K562 (cell line): ENCODE results near the gene ATF3. TPM values are rescaled to one million over a fixed set of nuclear protein-coding genes. Genes with fewer than 3 reads are reported as not detected.
A peak's percentile ranks its signal among the peaks of the same experiment; 100 is the strongest.

Source experiments
- ATAC-seq: fragments of 200-7000 bp; cut with Tn5 transposase; 3 replicates; pipeline ENCODE4 v1.9.1; 2020; ENCODE audit warnings: moderate library complexity
- BruUV-seq: library from RNA; stranded (reverse); fragments of 400-500 nt; replicated peaks from 2 replicates; lab custom pipeline; 2021; lab: Mats Ljungman, UMichigan
- CTCF ChIA-PET: fragments of 300-600 bp; formaldehyde crosslinking; extraction: SDS; loops from one replicate; lab custom pipeline; 2021; ENCODE audit warnings: low intra/inter-chr PET ratio; lab: Yijun Ruan, JAX
- POLR2A ChIA-PET: fragments of 300-600, 350-650 bp; sonication (Branson Sonifier 250); formaldehyde crosslinking; extraction: SDS; loops from one replicate; lab custom pipeline; 2021; ENCODE audit warnings: antibody characterized with exemption, inconsistent platforms; lab: Yijun Ruan, JAX
- DNase-seq, 4 experiments: peaks; one replicate each; pipeline versions ENCODE4 v3.0.0 to v3.0.0-alpha.2; 2011 to 2018; ENCODE audit warnings: low spot score in 3 of 4, mixed read lengths in 3 of 4; ENCODE audit errors: extremely low read depth in 1 of 4
- FAIRE-seq: peaks from 2 replicates; lab custom pipeline; 2011; peaks lifted over from hg19 to GRCh38; lab: Jason Lieb, UNC
- H2AFZ ChIP-seq: 2 replicates; pipeline ENCODE4 v1.6.0; 2011; ENCODE audit warnings: low read depth, low read length, control low read depth, inconsistent platforms
- H3K27ac ChIP-seq: fragments of 200-600 bp; 3 replicates; pipeline ENCODE4 v1.8.0; 2011; ENCODE audit warnings: low read depth, mild to moderate bottlenecking, control low read depth, inconsistent platforms, low read length, moderate library complexity, mixed read lengths; ENCODE audit errors: extremely low read depth
- H3K27me3 ChIP-seq, 2 experiments: fragments of 300-600 bp in 1 of 2; 2 replicates in 1 of 2; 3 replicates in 1 of 2; pipeline versions ENCODE4 v1.6.0 to v1.8.0; 2011; ENCODE audit warnings: inconsistent platforms in 2 of 2, low read length in 2 of 2, mild to moderate bottlenecking in 1 of 2, mixed read lengths in 1 of 2, moderate library complexity in 1 of 2; ENCODE audit not compliant: control insufficient read depth in 2 of 2, insufficient read depth in 2 of 2
- H3K36me3 ChIP-seq: fragments of 300-600 bp; 3 replicates; pipeline ENCODE4 v1.8.0; 2011; ENCODE audit warnings: mild to moderate bottlenecking, low read length, inconsistent platforms; ENCODE audit not compliant: control insufficient read depth, insufficient read depth
- H3K4me1 ChIP-seq, 2 experiments: fragments of 200-600 bp in 1 of 2; replicated peaks in 1 of 2; 2 replicates in 1 of 2; 3 replicates in 1 of 2; pipeline versions ENCODE4 v1.5.1 to v1.8.0; 2011; ENCODE audit warnings: inconsistent platforms in 2 of 2, low read length in 2 of 2, mild to moderate bottlenecking in 1 of 2, mixed read lengths in 1 of 2, moderate library complexity in 1 of 2; ENCODE audit not compliant: control insufficient read depth in 2 of 2, insufficient read depth in 2 of 2
- H3K4me2 ChIP-seq: 2 replicates; pipeline ENCODE4 v1.6.1; 2011; ENCODE audit warnings: low read length, control low read depth, inconsistent platforms, mixed read lengths; ENCODE audit not compliant: insufficient read depth
- H3K4me3 ChIP-seq: fragments of 200-600 bp; sonication (generic), shearing (Covaris generic); 2 replicates; pipeline ENCODE4 v1.5.1; 2016; ENCODE audit warnings: control low read depth, inconsistent platforms
- H3K79me2 ChIP-seq: fragments of 200-600 bp; 3 replicates; pipeline ENCODE4 v1.8.0; 2011; ENCODE audit warnings: low read length, inconsistent platforms; ENCODE audit not compliant: control insufficient read depth, insufficient read depth
- H3K9ac ChIP-seq, 2 experiments: 2 replicates each; pipeline versions ENCODE4 v1.6.0 to v1.6.1; 2011; ENCODE audit warnings: low read depth in 2 of 2, low read length in 2 of 2, control low read depth in 1 of 2, inconsistent platforms in 1 of 2, mild to moderate bottlenecking in 1 of 2, mixed read lengths in 1 of 2; ENCODE audit not compliant: insufficient read depth in 1 of 2
- H3K9me1 ChIP-seq: one replicate; pipeline ENCODE4 v1.6.0; 2011; ENCODE audit warnings: inconsistent platforms, mild to moderate bottlenecking, low read length, moderate library complexity; ENCODE audit not compliant: control insufficient read depth, insufficient read depth
- H3K9me3 ChIP-seq: replicated peaks from 2 replicates; pipeline ENCODE4 v1.5.1; 2011; ENCODE audit warnings: low read depth, low read length, inconsistent platforms; ENCODE audit not compliant: control insufficient read depth, insufficient read depth
- H4K20me1 ChIP-seq: replicated peaks from 2 replicates; pipeline ENCODE4 v1.6.1; 2011; ENCODE audit warnings: low read length, inconsistent platforms, mixed read lengths; ENCODE audit not compliant: control insufficient read depth, insufficient read depth
- ARID3B ChIP-seq: fragments of 250-450 bp; sonication (Bioruptor Pico); IDR thresholded peaks from 2 replicates; pipeline ENCODE4 v1.4.0; 2020; ENCODE audit warnings: borderline replicate concordance
- E2F6 ChIP-seq, 2 experiments: IDR thresholded peaks; 2 replicates each; pipeline ENCODE4 v1.6.1; 2011; ENCODE audit warnings: borderline replicate concordance in 1 of 2, control low read depth in 1 of 2, low read depth in 1 of 2, low read length in 1 of 2, mild to moderate bottlenecking in 1 of 2, mixed read lengths in 1 of 2, moderate library complexity in 1 of 2; ENCODE audit not compliant: insufficient read depth in 1 of 2, insufficient read length in 1 of 2, poor library complexity in 1 of 2, severe bottlenecking in 1 of 2; ENCODE audit errors: extremely low read depth in 1 of 2
- EP400 ChIP-seq: fragments of 450-650 bp; IDR thresholded peaks from 2 replicates; pipeline ENCODE4 v1.6.1; 2017; ENCODE audit warnings: antibody characterized with exemption, mild to moderate bottlenecking, moderate library complexity
- HLTF ChIP-seq: fragments of 450-650 bp; IDR thresholded peaks from 2 replicates; pipeline ENCODE4 v1.6.1; 2016
- L3MBTL2 ChIP-seq: fragments of 450-650 bp; IDR thresholded peaks from 2 replicates; pipeline ENCODE4 v1.6.1; 2016; ENCODE audit warnings: mild to moderate bottlenecking, moderate library complexity
- NFRKB ChIP-seq: fragments of 450-650 bp; IDR thresholded peaks from 2 replicates; pipeline ENCODE4 v1.6.1; 2016; ENCODE audit warnings: low read depth
- NONO ChIP-seq, 2 experiments: fragments of 200-400 bp in 1 of 2; fragments of 450-650 bp in 1 of 2; formaldehyde crosslinking in 1 of 2; IDR thresholded peaks; 2 replicates each; pipeline ENCODE4 v1.6.1; 2017; ENCODE audit warnings: low read depth in 2 of 2, mild to moderate bottlenecking in 2 of 2, moderate library complexity in 2 of 2, low read length in 1 of 2
- SLC30A9 ChIP-seq: fragments of 250-450 bp; sonication (Bioruptor Pico); IDR thresholded peaks from 2 replicates; pipeline ENCODE4 v1.8.0; 2022; ENCODE audit warnings: mild to moderate bottlenecking, moderate library complexity
- SRSF3 ChIP-seq: fragments of 200-400 bp; formaldehyde crosslinking; IDR thresholded peaks from 2 replicates; pipeline ENCODE4 v1.6.1; 2016; ENCODE audit warnings: mild to moderate bottlenecking, low read length, moderate library complexity; ENCODE audit not compliant: insufficient read depth
- SRSF7 ChIP-seq: fragments of 200-400 bp; formaldehyde crosslinking; optimal IDR thresholded peaks from 2 replicates; pipeline ENCODE3; 2017; ENCODE audit warnings: mild to moderate bottlenecking, low read depth, low read length
- STAT5B ChIP-seq: fragments of 250-450 bp; sonication (Bioruptor Pico); IDR thresholded peaks from 2 replicates; pipeline ENCODE4 v1.8.0; 2021; ENCODE audit warnings: mild to moderate bottlenecking, inconsistent platforms
- STAT6 ChIP-seq: sonication (generic); formaldehyde crosslinking; IDR thresholded peaks from 2 replicates; pipeline ENCODE4 v1.8.1; 2023; ENCODE audit warnings: mild to moderate bottlenecking, missing genetic modification reagents
- ZBTB17 ChIP-seq: fragments of 450-650 bp; formaldehyde crosslinking; IDR thresholded peaks from 2 replicates; pipeline ENCODE4 v1.4.0; 2020; ENCODE audit warnings: mild to moderate bottlenecking
- ZFX ChIP-seq: sonication (generic); formaldehyde crosslinking; IDR thresholded peaks from 2 replicates; pipeline ENCODE4 v1.8.0; 2022; ENCODE audit warnings: mild to moderate bottlenecking, missing genetic modification reagents, moderate library complexity
- ZNF175 ChIP-seq: fragments of 200-800 bp; sonication (Bioruptor generic); IDR thresholded peaks from 2 replicates; pipeline ENCODE4 v1.6.1; 2016; ENCODE audit warnings: low read depth, mild to moderate bottlenecking, missing genetic modification characterization, missing compliant biosample characterization
- WGBS: fragments of 100-300 bp; shearing (Covaris generic); methylation state at CpG from one replicate; pipeline ENCODE4 v1.1.6; 2016; ENCODE audit warnings: low coverage, mixed read lengths; ENCODE audit not compliant: insufficient coverage; ENCODE audit errors: missing lambda C conversion rate; 5-methylcytosine and 5-hydroxymethylcytosine counted together
- in situ Hi-C: fragments of 300-500 bp; cut with MboI; formaldehyde crosslinking; loops from 4 replicates; pipeline ENCODE4 v1.15.0; 2018; ENCODE audit warnings: inconsistent platforms, mixed read lengths
- intact Hi-C: fragments of 100-400 bp; cut with micrococcal nuclease; formaldehyde crosslinking; loops from 2 replicates; pipeline ENCODE4 v1.14.2; 2022
- polyA plus RNA-seq, 8 experiments: library from polyadenylated mRNA; depleted of rRNA in 4 of 8; stranded (reverse) in 5 of 8; unstranded in 3 of 8; fragments of >200 nt; fragmentation: Nextera tagmentation in 2 of 8; fragmentation: Illumina TruSeq in 1 of 8; extraction: Ambion mirVana in 2 of 8; extraction: Trizol in 1 of 8; gene quantifications; 2 replicates each; pipeline versions ENCODE4 v1.2.1 to v1.2.3, GENCODE V29; 2011 to 2014; ENCODE audit warnings: inconsistent platforms in 1 of 8, missing spikeins in 1 of 8
- total RNA-seq, 7 experiments: library from RNA; depleted of rRNA in 6 of 7; stranded (reverse); fragments of >200 nt in 6 of 7; fragmentation: Illumina TruSeq in 2 of 7; extraction: Trizol in 2 of 7; gene quantifications; 2 replicates each; pipeline versions ENCODE4 v1.2.1 to v1.2.3, GENCODE V29; 2011 to 2021; ENCODE audit warnings: low replicate concordance in 1 of 7
- TF ChIP-seq, protein P1 (sequence below): sonication (generic); formaldehyde crosslinking; IDR thresholded peaks from 2 replicates; pipeline ENCODE4 v1.8.1; 2023; ENCODE audit warnings: mild to moderate bottlenecking, missing genetic modification reagents

ATF3 gene
- total and polyA plus RNA-seq, 9 of the 15 experiments (the other 6 are each of a cell fraction or from before 2014, with no cell fraction given) = 3.5 to 28.2 (median 19.8) TPM

- Histone ChIP-seq H3K27me3 (peaks cover 24 to 52% of the 10 kb centered on the region in 2 experiments), H3K79me2 (no peaks in the 10 kb centered on the region), H3K9ac (no peak overlapping the region), H3K27ac (no peak overlapping the region), H3K9me1 (no peaks in the 10 kb centered on the region), H4K20me1 (peaks cover 15% of the 10 kb centered on the region), H3K4me3 (no peak overlapping the region), H3K36me3 (no peaks in the 10 kb centered on the region), H2AFZ (peak overlapping the region; percentile 76), H3K9me3 (no peaks in the 10 kb centered on the region), H3K4me1 (peaks cover 14 to 30% of the 10 kb centered on the region in 2 experiments; a peak in 4 of 5 replicates), H3K4me2 (peak overlapping the region; percentile 37)
- BruUV-seq = no TSS peak
- intact Hi-C loops = no loop called here
- ATAC-seq (peak; percentile 9; the same call in 1 of the 3 replicates), FAIRE-seq (no peak), DNase-seq (peak in 1 of 4 experiments; percentile 21)
- in situ Hi-C loops = no loop called here
- 7% methylated on average over 4 of the region's 4 CpGs for WGBS
- ChIA-PET POLR2A (interaction anchor here (0.6 to 1.2 kb wide), 7 partner anchors 8 to 227 kb away, joined by 3 to 5 read pairs (median 3); partner anchors contain the start of gene ATF3), CTCF (no interaction called here)
- TF ChIP-seq, protein P1, sequence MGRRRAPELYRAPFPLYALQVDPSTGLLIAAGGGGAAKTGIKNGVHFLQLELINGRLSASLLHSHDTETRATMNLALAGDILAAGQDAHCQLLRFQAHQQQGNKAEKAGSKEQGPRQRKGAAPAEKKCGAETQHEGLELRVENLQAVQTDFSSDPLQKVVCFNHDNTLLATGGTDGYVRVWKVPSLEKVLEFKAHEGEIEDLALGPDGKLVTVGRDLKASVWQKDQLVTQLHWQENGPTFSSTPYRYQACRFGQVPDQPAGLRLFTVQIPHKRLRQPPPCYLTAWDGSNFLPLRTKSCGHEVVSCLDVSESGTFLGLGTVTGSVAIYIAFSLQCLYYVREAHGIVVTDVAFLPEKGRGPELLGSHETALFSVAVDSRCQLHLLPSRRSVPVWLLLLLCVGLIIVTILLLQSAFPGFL (CRISPR knock-in tag) = no peak
- no peak for TF ChIP-seq SLC30A9 (CRISPR knock-in tag)
- no peak for TF ChIP-seq STAT6 (CRISPR knock-in tag)
- no peak for TF ChIP-seq STAT5B
- peak; percentile 51; the same call in 1 of the 2 replicates for TF ChIP-seq EP400
- TF ChIP-seq SRSF3 = no peak
- no peak for TF ChIP-seq E2F6 (IDR thresholded peaks at IDR 0.05; ENCODE audit: borderline replicate concordance in 1 of 2, extremely low read depth in 1 of 2, insufficient read depth in 1 of 2, insufficient read length in 1 of 2, low read depth in 1 of 2, low read length in 1 of 2, poor library complexity in 1 of 2, severe bottlenecking in 1 of 2)
- no peak for TF ChIP-seq NONO (IDR thresholded peaks at IDR 0.05; ENCODE audit: low read depth in 2 of 2, low read length in 1 of 2)
- TF ChIP-seq SRSF7 = no peak
- peak; percentile 48; the same call in 1 of the 2 replicates for TF ChIP-seq L3MBTL2
- TF ChIP-seq ZFX (CRISPR knock-in tag) = no peak
- TF ChIP-seq ZBTB17 = no peak
- TF ChIP-seq ZNF175 = 0 out of 2 replicates have a peak, but pooled peaks have one; percentile 40
- TF ChIP-seq NFRKB = 0 out of 2 replicates have a peak, but pooled peaks have one; percentile 55
- no peak for TF ChIP-seq HLTF
- no peak for TF ChIP-seq ARID3B (CRISPR knock-in tag)
These were observed 24.6 kb downstream of the ATF3 start for GRCh38 chr1:212633161-212633560.
